Stimulated activated CD4-positive, alpha-beta T cell treated with anti-CD3 and anti-CD28 coated beads, Interleukin-4, amount 100 ng/mL, for 24 hours (primary cell): ENCODE results near the gene MOAP1.
"Not testable (repeated sequence)": the region's sequence is repeated elsewhere in the genome, so short reads cannot be mapped to it uniquely, and the experiment has no call there.

Experiments used
- DNase-seq: peaks from one replicate; pipeline ENCODE4 v3.0.0-alpha.2; 2020

The MOAP1 gene

GRCh38 chr14:93183596-93184317, 940 bp downstream of the MOAP1 start:
- DNase-seq, result no peak

GRCh38 chr14:93175492-93175891, 9.2 kb downstream of the MOAP1 start:
- no peak for DNase-seq

GRCh38 chr14:93174731-93175130, 10.0 kb downstream of the MOAP1 start:
- not testable (repeated sequence) for DNase-seq

GRCh38 chr14:93173943-93174395, 10.7 kb downstream of the MOAP1 start:
- DNase-seq, result no peak

GRCh38 chr14:93171376-93171775, 13.3 kb downstream of the MOAP1 start:
- DNase-seq, result no peak

- not testable (repeated sequence) for DNase-seq
Measured at GRCh38 chr14:93170141-93170540, 14.6 kb downstream of the MOAP1 start.

- not testable (repeated sequence) for DNase-seq
Measured at GRCh38 chr14:93169619-93170018, 15.1 kb downstream of the MOAP1 start.

GRCh38 chr14:93168610-93169009, 16.1 kb downstream of the MOAP1 start:
- not testable (repeated sequence) for DNase-seq

- DNase-seq, result not testable (repeated sequence)
Measured at GRCh38 chr14:93165271-93166265, 19.1 kb downstream of the MOAP1 start.

GRCh38 chr14:93163564-93163963, 21.1 kb downstream of the MOAP1 start:
- DNase-seq, result no peak

GRCh38 chr14:93161411-93161940, 23.2 kb downstream of the MOAP1 start:
- no peak for DNase-seq

- DNase-seq, result no peak
Measured at GRCh38 chr14:93160353-93160801, 24.3 kb downstream of the MOAP1 start.

- not testable (repeated sequence) for DNase-seq
Measured at GRCh38 chr14:93159625-93160352, 24.9 kb downstream of the MOAP1 start.

GRCh38 chr14:93158349-93158748, 26.3 kb downstream of the MOAP1 start:
- DNase-seq, result not testable (repeated sequence)

- no peak for DNase-seq
Measured at GRCh38 chr14:93156693-93157369, 27.9 kb downstream of the MOAP1 start.

- no peak for DNase-seq
Measured at GRCh38 chr14:93155667-93156066, 29.0 kb downstream of the MOAP1 start.

GRCh38 chr14:93153121-93153520, 31.6 kb downstream of the MOAP1 start:
- DNase-seq, result no peak

- DNase-seq, result no peak
Measured at GRCh38 chr14:93150227-93151208, 34.2 kb downstream of the MOAP1 start.

- DNase-seq, result no peak
Measured at GRCh38 chr14:93148979-93149378, 35.7 kb downstream of the MOAP1 start.

GRCh38 chr14:93146119-93146518, 38.6 kb downstream of the MOAP1 start:
- no peak for DNase-seq
